CD4-positive, alpha-beta T cell treated with Interleukin-10 for 1 hour (primary cell): ENCODE results near the gene STUM.
"Not testable (repeated sequence)": the region's sequence is repeated elsewhere in the genome, so short reads cannot be mapped to it uniquely, and the experiment has no call there.

Experiments
- DNase-seq: peaks from one replicate; pipeline ENCODE4 v3.0.0-alpha.2; 2020

STUM gene, protein sequence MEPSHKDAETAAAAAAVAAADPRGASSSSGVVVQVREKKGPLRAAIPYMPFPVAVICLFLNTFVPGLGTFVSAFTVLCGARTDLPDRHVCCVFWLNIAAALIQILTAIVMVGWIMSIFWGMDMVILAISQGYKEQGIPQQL

GRCh38 chr1:226548256-226549093, at the start of gene STUM:
Gene STUM, plus strand, starts transcription at chr1:226548764. Its CDS starts 141 bp downstream, at chr1:226548905.
- DNase-seq: peak; percentile 12

DNA sequence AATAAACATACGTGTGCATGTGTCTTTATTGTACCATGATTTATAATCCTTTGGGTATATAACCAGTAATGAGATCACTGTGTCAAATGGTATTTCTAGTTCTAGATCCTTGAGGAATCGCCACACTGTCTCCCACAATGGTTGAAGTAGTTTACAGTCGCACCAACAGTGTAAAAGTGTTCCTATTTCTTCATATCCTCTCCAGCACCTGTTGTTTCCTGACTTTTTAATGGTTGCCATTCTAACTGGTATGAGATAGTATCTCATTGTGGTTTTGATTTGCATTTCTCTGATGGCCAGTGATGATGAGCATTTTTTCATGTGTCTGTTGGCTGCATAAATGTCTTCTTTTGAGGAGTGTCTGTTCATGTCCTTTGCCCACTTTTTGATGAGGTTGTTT, 48.9 kb upstream of the STUM start:
- not testable (repeated sequence) for DNase-seq

GRCh38 chr1:226506021-226506420, 42.5 kb upstream of the STUM start:
- DNase-seq: no peak

- DNase-seq: no peak
Measured at GRCh38 chr1:226506921-226507320, 41.6 kb upstream of the STUM start.

- no peak for DNase-seq
Measured at GRCh38 chr1:226510453-226510852, 38.1 kb upstream of the STUM start.

GRCh38 chr1:226511296-226511695, 37.3 kb upstream of the STUM start:
- DNase-seq: no peak

DNA sequence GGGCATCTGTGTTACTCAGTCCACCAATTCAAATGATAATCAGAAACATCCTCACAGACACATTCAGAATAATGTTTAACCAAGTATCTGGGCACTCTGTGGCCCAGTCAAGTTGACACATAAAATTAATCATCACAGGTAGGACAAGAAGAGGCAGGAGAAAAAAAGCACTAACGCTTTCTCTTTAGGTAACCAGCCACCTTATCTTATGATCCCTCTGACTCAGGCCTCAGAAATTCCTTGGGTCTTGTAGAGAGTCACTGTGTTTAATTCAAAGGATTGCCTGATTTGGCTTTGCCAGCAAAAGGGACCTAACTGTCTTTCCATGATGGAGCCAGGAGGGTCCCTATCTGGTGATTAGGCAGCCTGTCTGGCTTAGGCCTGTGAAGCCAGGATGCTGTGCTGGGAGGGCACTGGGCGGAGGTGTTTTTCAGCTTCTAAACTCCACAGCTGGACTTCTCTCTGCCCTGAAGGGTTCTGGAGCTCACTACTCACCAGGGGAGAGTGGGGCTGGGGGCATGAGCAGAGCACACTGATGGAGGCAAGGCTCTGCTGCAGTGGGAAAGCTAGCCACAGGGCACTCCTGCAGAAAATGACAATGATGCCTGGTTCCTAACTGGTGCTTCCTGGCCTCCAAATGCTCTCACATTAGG, 36.4 kb upstream of the STUM start:
- no peak for DNase-seq

DNA sequence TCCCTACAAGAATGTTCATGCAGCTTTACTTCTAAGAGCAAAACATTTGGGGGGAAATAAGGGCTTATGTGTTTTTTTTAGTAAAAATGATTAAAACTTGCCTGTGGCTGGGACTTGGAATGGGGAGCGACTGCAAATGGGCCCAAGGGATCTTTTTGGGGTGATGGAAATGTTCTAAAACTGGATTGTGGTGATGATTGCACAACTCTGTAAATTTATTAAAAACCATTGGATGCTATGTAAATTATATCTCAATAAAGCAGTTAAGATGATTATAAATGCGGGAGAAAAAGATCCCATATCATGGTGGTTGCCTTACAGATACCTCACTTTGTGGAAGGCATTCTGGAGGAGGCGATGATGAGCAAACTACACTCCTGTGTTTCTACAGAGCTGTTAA, 30.2 kb upstream of the STUM start:
- DNase-seq: no peak

DNA sequence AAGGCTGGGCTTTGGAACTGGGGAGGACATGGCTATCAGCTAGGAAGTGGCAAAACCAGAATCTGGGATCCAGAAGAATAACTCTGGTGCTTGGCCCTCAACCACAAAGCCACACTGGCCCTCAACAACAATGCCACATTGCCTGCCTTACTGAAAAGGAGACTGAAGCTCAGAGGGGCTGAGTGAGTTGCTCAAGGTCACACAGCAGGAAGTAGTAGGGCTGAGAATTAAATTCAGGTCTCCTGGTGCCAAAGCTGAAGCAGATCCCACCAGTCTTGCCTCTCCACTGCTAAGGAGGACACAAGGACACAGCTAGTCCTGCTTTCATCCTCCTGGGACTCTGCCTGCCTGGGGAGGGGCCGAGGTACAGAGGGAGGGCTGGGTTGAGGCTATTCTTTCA, 29.4 kb upstream of the STUM start:
- no peak for DNase-seq

- DNase-seq: no peak
Measured at GRCh38 chr1:226519716-226520598, 28.6 kb upstream of the STUM start.

DNA sequence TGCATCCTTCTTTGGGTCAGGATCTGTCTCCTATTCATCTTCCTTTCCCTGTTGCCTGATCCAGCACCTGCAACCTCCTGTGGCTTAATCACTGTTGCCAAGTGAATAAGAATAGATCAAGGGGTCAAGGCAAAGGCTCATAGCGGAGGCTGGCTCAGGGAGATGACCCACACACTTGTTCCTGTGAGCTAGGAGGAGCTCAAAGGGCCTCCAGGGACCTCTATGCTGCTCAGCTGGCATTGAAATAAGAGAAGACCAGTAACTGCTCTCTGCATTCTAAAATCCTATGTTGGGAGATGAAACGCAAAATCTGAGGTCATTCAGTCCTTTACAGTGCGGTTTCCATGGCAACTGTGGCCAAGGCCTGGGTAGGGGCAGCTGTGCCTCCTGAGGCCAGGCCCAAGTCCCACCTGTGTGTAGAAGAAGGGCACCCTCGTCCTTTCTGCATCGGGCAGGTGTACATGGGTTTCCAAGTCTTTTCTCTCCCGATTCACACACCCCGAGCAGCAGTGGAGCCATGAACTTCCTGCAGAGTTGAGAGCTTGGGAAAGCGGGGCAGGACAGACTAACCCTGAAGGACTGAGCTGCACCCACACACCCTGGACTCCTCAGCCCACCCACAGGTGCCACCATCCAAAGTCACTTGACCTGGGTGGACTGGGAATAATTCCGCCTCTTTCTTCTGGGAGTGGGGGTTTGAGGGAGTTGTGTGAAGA, 27.8 kb upstream of the STUM start:
- DNase-seq: no peak

- DNase-seq: no peak
Measured at GRCh38 chr1:226523646-226524406, 24.7 kb upstream of the STUM start.

GRCh38 chr1:226524547-226524946, 24.0 kb upstream of the STUM start:
- no peak for DNase-seq

GRCh38 chr1:226525750-226526149, 22.8 kb upstream of the STUM start:
- DNase-seq: no peak

GRCh38 chr1:226526801-226527595, 21.6 kb upstream of the STUM start:
- no peak for DNase-seq

DNA sequence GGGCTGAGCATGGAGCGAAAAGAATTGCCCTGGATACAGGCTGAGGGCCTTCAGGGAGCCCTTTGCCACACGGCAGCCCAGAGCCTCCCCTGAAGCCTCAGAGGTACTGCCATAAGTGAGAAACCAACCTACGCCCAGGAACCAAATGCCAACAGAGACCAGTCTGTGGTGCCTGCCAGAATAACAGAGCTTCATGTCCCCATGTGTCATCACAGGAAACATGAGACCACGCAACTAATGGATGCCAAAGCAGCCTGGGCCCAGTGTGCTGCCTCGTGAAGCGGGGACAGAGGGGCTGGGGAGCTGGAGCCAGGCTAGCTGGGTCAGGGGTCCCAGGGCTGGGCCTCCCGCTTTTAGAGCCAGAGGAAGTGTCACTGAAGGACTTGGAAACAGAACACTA, 18.7 kb upstream of the STUM start:
- no peak for DNase-seq

DNA sequence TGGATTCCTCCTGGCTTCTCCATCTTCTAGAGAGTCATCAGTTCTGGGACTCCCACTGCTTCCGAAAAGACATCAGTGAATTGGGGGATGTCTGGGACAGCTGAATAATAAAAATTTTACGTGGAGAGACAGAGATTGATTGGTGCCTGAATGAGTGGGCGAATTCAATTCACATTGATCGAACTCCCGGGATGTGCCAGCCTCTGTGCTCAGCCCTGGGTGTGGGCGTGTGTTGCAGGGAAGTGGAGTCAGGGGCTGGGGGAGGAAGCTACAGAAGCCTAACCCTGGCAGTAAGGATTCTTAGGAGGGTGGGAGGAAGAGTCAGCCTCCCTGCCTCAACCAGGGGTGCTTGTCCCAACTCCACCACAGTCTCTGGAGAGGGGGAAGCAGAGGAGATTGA, 18.0 kb upstream of the STUM start:
- DNase-seq: no peak

DNA sequence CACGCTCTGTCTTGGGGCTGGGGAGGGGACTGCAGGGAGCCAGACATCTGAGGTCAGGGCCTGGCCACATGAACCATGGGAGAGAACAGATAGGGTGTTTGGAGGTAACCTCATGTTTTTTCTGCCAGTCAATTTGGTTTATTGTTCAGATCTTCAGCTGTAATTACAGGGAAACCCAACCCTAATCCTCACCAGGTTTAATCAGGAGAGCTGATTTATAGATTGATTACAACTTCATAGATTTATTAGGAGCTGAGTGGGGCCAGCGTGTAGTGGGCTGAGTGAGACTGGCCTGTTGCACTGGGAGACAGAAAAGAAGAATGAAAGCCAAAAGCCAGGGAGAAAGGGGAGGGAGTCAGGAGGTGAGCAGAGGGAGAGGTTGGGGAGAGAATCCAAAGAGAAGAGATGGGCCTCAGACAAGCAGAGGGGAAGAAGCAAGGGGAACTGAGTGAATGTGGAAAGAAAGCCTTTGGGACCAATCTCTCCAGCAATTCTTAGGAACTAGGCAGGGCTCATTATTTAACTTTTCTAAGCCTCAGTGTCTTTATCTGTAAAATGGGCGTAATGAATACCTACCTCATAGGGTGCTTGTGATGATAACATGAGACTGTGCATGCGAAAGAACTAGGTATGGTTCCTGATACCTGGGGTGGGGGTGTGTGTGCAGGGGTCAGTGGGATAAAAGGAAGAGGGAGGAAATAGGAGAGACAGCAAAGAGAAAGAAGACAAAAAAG, 17.0 kb upstream of the STUM start:
- DNase-seq: no peak

- DNase-seq: no peak
Measured at GRCh38 chr1:226532553-226532952, 16.0 kb upstream of the STUM start.

DNA sequence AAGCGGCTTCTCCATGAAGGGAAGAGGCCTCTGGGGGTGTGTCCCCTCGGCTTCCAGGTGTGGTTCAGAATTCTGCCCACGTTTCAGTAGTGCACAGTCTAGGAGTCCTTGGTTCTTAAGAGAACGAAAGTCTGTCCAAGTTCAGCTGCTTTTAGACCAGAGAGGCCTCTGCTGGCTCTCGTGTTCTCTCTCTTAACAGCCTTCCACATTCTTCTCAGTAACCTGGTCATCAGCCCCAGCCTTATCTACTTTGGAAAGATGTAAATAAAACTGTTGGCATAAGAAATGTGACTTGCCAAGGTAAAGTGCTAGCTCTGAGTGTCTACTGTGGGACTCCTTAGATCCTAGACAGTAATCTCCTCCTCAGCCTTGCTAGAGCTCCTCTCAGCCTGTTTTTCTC, 15.3 kb upstream of the STUM start:
- no peak for DNase-seq
